ENCODE results near the gene SPATS2L.

SPATS2L gene

GRCh38 chr2:200306196-200306930, at the start of gene SPATS2L:
Gene SPATS2L, plus strand, starts transcription at chr2:200306693. Its CDS starts 82,552 bp downstream, at chr2:200389245.
- DNase-seq = peak; percentile 39

GRCh38 chr2:200257570-200257969, 48.9 kb upstream of the SPATS2L start:
- DNase-seq = no peak

- no peak for DNase-seq
Observed at GRCh38 chr2:200258081-200258480, 48.4 kb upstream of the SPATS2L start.

- no peak for DNase-seq
Observed at GRCh38 chr2:200258881-200259576, 47.5 kb upstream of the SPATS2L start.

- no peak for DNase-seq
Observed at GRCh38 chr2:200259577-200259957, 46.9 kb upstream of the SPATS2L start.

GRCh38 chr2:200262047-200262446, 44.4 kb upstream of the SPATS2L start:
- no peak for DNase-seq

GRCh38 chr2:200263279-200263678, 43.2 kb upstream of the SPATS2L start:
- no peak for DNase-seq

GRCh38 chr2:200264631-200265030, 41.9 kb upstream of the SPATS2L start:
- no peak for DNase-seq

GRCh38 chr2:200266406-200266805, 40.1 kb upstream of the SPATS2L start:
- no peak for DNase-seq

- DNase-seq = no peak
Observed at GRCh38 chr2:200267350-200267749, 39.1 kb upstream of the SPATS2L start.

- DNase-seq = no peak
Observed at GRCh38 chr2:200270732-200271131, 35.8 kb upstream of the SPATS2L start.

- DNase-seq = no peak
Observed at GRCh38 chr2:200272320-200272719, 34.2 kb upstream of the SPATS2L start.

- DNase-seq = no peak
Observed at GRCh38 chr2:200274116-200275075, 32.1 kb upstream of the SPATS2L start.

- no peak for DNase-seq
Observed at GRCh38 chr2:200275295-200276013, 31.0 kb upstream of the SPATS2L start.

GRCh38 chr2:200276472-200276871, 30.0 kb upstream of the SPATS2L start:
- DNase-seq = no peak

- no peak for DNase-seq
Observed at GRCh38 chr2:200278694-200279316, 27.7 kb upstream of the SPATS2L start.

GRCh38 chr2:200279857-200280256, 26.6 kb upstream of the SPATS2L start:
- no peak for DNase-seq

GRCh38 chr2:200286578-200286977, 19.9 kb upstream of the SPATS2L start:
- no peak for DNase-seq

GRCh38 chr2:200288670-200289429, 17.6 kb upstream of the SPATS2L start:
- no peak for DNase-seq

- no peak for DNase-seq
Observed at GRCh38 chr2:200296118-200296517, 10.4 kb upstream of the SPATS2L start.

GRCh38 chr2:200297100-200297499, 9.4 kb upstream of the SPATS2L start:
- DNase-seq = no peak

Measured in T1000 (cell line).